ENCODE measurements around the gene GPC5. TPM values are rescaled to one million over a fixed set of nuclear protein-coding genes. Genes with fewer than 3 reads are reported as not detected.

Gene GPC5
- total RNA-seq, 1 experiment from 2014 or later: 0.15 TPM

- Mint-ChIP-seq H3K9me3 (no peaks in the 10 kb centered on the region), H3K27ac (no peak overlapping the region), H3K27me3 (ENCODE audit: low read depth) (no peaks in the 10 kb centered on the region), H3K4me3 (no peak overlapping the region), H3K36me3 (ENCODE audit: insufficient read depth in 1 of 3, low read depth in 3 of 3) (no peaks in the 10 kb centered on the region), H3K4me1 (no peaks in the 10 kb centered on the region)
- no peak overlapping the region for H3K56ac ChIP-seq (ENCODE audit: insufficient read length, low read depth, low read length)
- H4K91ac ChIP-seq (ENCODE audit: insufficient read length, low read depth, low read length): no peak overlapping the region
- no peak overlapping the region for H2AK5ac ChIP-seq (ENCODE audit: insufficient read length, low read length)
- H3K9me3 ChIP-seq (ENCODE audit: control insufficient read depth, low read depth, low read length): no peaks in the 10 kb centered on the region
- no peak overlapping the region for H3K4ac ChIP-seq (ENCODE audit: low read depth, low read length)
- H3K14ac ChIP-seq (ENCODE audit: insufficient read depth, low read length): no peak overlapping the region
- no peak for TF ChIP-seq CTCF (conservative IDR thresholded peaks at IDR 0.05)
- no peaks in the 10 kb centered on the region for H3K23me2 ChIP-seq (ENCODE audit: insufficient read length, low read depth, low read length, poor library complexity, severe bottlenecking)
- H4K20me1 ChIP-seq (ENCODE audit: control insufficient read depth, insufficient read depth, insufficient read length): no peaks in the 10 kb centered on the region
- H3K27me3 ChIP-seq (ENCODE audit: insufficient read depth, low read length): no peaks in the 10 kb centered on the region
- H3T11ph ChIP-seq (ENCODE audit: low read length): no peak overlapping the region
- H3K9ac ChIP-seq (ENCODE audit: extremely low read depth, insufficient read length, low read length): no peak overlapping the region
- no peak overlapping the region for H2BK12ac ChIP-seq (ENCODE audit: insufficient read length, low read depth, low read length)
- WGBS (ENCODE audit: extremely low coverage, insufficient read length, low lambda C conversion rate): no CpG with 5 or more reads among the region's 3 CpGs
- no peak overlapping the region for H3K18ac ChIP-seq (ENCODE audit: insufficient read length, low read depth, low read length)
- H2BK120ac ChIP-seq (ENCODE audit: low read depth, low read length, poor library complexity, severe bottlenecking): no peak overlapping the region
- no peak overlapping the region for H2AFZ ChIP-seq (ENCODE audit: low read length)
- DNase-seq: no peak
- no peak overlapping the region for H3K23ac ChIP-seq (ENCODE audit: insufficient read length, low read depth, low read length)
- no peaks in the 10 kb centered on the region for H3K79me2 ChIP-seq (ENCODE audit: insufficient read depth, low read length)
- H3K4me1 ChIP-seq (ENCODE audit: insufficient read depth, low read length): no peaks in the 10 kb centered on the region
- H3K4me2 ChIP-seq (ENCODE audit: insufficient read depth, insufficient read length, low read length): no peak overlapping the region
- no peak overlapping the region for H4K5ac ChIP-seq (ENCODE audit: insufficient read length, low read depth, low read length)
- no peak overlapping the region for H3K27ac ChIP-seq (ENCODE audit: insufficient read length, low read depth, low read length)
- H2BK20ac ChIP-seq (ENCODE audit: low read depth, low read length, poor library complexity, severe bottlenecking): no peak overlapping the region
- H2BK15ac ChIP-seq (ENCODE audit: low read depth, low read length): no peak overlapping the region
- no peak overlapping the region for H2BK5ac ChIP-seq (ENCODE audit: insufficient read length, low read length)
- no peaks in the 10 kb centered on the region for H3K79me1 ChIP-seq (ENCODE audit: insufficient read depth, low read depth, low read length, poor library complexity, severe bottlenecking)
- H4K8ac ChIP-seq (replicated peaks; ENCODE audit: insufficient read length, low read depth, low read length): no peak overlapping the region
Observed at GRCh38 chr13:92483894-92484293, 1085.5 kb downstream of the GPC5 start.

Data from H9 (cell line).